Peyer's patch (tissue), 4 donors: ENCODE data around the gene AGMO.

Source experiments
- CTCF ChIP-seq, 6 experiments: fragments of 450-650 bp in 4 of 6; fragments of 200-600 bp in 2 of 6; sonication (generic) in 1 of 6; IDR thresholded peaks; one replicate each; pipeline ENCODE4 v1.5.1; 2017 to 2019; ENCODE audit warnings: antibody characterized with exemption in 6 of 6, mild to moderate bottlenecking in 3 of 6, moderate library complexity in 1 of 6
- POLR2A ChIP-seq, 2 donors: fragments of 450-650 bp; IDR thresholded peaks; one replicate each; pipeline ENCODE4 v1.5.1; 2017; ENCODE audit warnings: antibody characterized with exemption in 2 of 2, mild to moderate bottlenecking in 2 of 2, moderate library complexity in 2 of 2

- TF ChIP-seq CTCF (IDR thresholded peaks at IDR 0.05) = no peak
- no peak for TF ChIP-seq POLR2A (IDR thresholded peaks at IDR 0.05)
These were observed 357.4 kb downstream of the AGMO start for GRCh38 chr7:15204421-15204820.
